ENCODE measurements around the gene TFDP2.
"Not testable (repeated sequence)": the region's sequence is repeated elsewhere in the genome, so short reads cannot be mapped to it uniquely, and the experiment has no call there.

Gene TFDP2

GRCh38 chr3:142124243-142124642, 25.1 kb downstream of the TFDP2 start:
- DNase-seq, result no peak

- no peak for DNase-seq
Measured at GRCh38 chr3:142120707-142121106, 28.6 kb downstream of the TFDP2 start.

- DNase-seq, result no peak
Measured at GRCh38 chr3:142118911-142119310, 30.4 kb downstream of the TFDP2 start.

- DNase-seq, result peak; percentile 40
Measured at GRCh38 chr3:142117056-142117851, 32.1 kb downstream of the TFDP2 start.

- DNase-seq, result peak; percentile 79
Measured at GRCh38 chr3:142115867-142116668, 33.3 kb downstream of the TFDP2 start.

- DNase-seq, result no peak
Measured at GRCh38 chr3:142112601-142113000, 36.7 kb downstream of the TFDP2 start.

GRCh38 chr3:142106548-142106947, 42.8 kb downstream of the TFDP2 start:
- no peak for DNase-seq

GRCh38 chr3:142105991-142106390, 43.4 kb downstream of the TFDP2 start:
- no peak for DNase-seq

- DNase-seq, result no peak
Measured at GRCh38 chr3:142104763-142105162, 44.6 kb downstream of the TFDP2 start.

- peak; percentile 47 for DNase-seq
Measured at GRCh38 chr3:142098964-142099363, 50.4 kb downstream of the TFDP2 start.

- DNase-seq, result no peak
Measured at GRCh38 chr3:142097099-142097843, 52.1 kb downstream of the TFDP2 start.

GRCh38 chr3:142095841-142096240, 53.5 kb downstream of the TFDP2 start:
- DNase-seq, result peak; percentile 78

- not testable (repeated sequence) for DNase-seq
Measured at GRCh38 chr3:142088925-142089324, 60.4 kb downstream of the TFDP2 start.

GRCh38 chr3:142088522-142088921, 60.8 kb downstream of the TFDP2 start:
- no peak for DNase-seq

GRCh38 chr3:142087676-142088075, 61.7 kb downstream of the TFDP2 start:
- DNase-seq, result no peak

- DNase-seq, result no peak
Measured at GRCh38 chr3:142086581-142087090, 62.7 kb downstream of the TFDP2 start.

GRCh38 chr3:142081178-142081577, 68.2 kb downstream of the TFDP2 start:
- DNase-seq, result no peak

GRCh38 chr3:142077859-142078500, 71.4 kb downstream of the TFDP2 start:
- DNase-seq, result no peak

- no peak for DNase-seq
Measured at GRCh38 chr3:142077155-142077858, 72.0 kb downstream of the TFDP2 start.

GRCh38 chr3:142075656-142076055, 73.7 kb downstream of the TFDP2 start:
- DNase-seq, result not testable (repeated sequence)

GRCh38 chr3:142072816-142073215, 76.5 kb downstream of the TFDP2 start:
- DNase-seq, result no peak

- DNase-seq, result no peak
Measured at GRCh38 chr3:142065932-142066331, 83.4 kb downstream of the TFDP2 start.
